ENCODE measurements around the gene CREB1.
"Not testable (repeated sequence)": the region's sequence is repeated elsewhere in the genome, so short reads cannot be mapped to it uniquely, and the experiment has no call there.

Gene CREB1

GRCh38 chr2:207619764-207620203 is 90.0 kb downstream of the CREB1 start:
- DNase-seq: peak; percentile 67

DNA sequence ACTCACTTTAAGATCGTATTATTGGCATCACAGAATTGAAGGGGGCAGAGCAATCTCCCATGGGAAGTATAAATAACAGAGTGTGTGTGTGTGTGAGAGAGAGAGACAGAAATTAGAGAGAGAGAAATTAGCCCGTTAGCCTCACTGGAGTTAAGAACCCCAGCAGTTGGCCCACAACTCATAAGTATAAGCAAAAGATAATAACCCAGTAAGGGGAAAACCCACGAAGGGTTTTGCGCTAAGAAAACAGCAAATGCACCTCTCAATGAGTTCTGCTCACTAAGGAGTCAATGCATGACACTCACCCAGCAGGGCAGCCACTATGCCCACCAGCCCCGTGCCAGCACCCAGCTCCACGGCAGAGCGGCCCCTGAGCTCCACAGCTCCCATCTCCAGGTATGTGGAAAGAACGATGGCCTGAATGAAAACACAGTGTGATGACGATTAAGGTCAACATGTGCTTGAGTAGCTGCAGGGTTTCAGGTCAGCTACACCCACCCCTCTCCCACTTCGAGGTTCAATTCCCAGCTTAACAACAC is 91.8 kb downstream of the CREB1 start:
- no peak for DNase-seq

GRCh38 chr2:207624185-207625013 is 94.6 kb downstream of the CREB1 start:
- peak; percentile 62 for DNase-seq

GRCh38 chr2:207625014-207625907 is 95.5 kb downstream of the CREB1 start, which contains the start of gene METTL21A:
TSS of gene METTL21A (minus strand) at chr2:207625394. CDS start at chr2:207624375, 1,019 bp downstream.
- peak; percentile 88 for DNase-seq

DNA sequence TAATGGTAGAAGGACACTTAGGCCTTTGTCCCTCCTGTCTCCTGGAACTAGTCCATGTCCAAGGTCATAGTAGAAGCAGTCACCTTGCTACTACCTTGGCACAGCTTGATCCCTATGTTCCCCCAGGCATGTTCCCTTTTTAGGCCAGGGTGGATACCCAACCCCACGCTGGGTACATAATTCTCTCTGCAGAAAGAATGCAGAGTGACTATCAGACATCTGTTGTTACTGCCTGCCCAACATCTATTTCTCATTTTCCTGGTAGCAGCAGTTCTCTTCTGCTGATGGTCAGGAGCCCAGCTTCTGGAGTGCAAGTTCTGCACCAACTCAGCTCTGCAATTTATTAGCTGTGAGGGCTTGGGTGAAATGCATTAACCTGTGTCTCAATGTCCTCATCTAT is 99.8 kb downstream of the CREB1 start:
- DNase-seq: no peak

GRCh38 chr2:207630491-207630890 is 100.7 kb downstream of the CREB1 start:
- DNase-seq: no peak

- DNase-seq: peak; percentile 61
These were observed 103.1 kb downstream of the CREB1 start for GRCh38 chr2:207632575-207633493.

DNA sequence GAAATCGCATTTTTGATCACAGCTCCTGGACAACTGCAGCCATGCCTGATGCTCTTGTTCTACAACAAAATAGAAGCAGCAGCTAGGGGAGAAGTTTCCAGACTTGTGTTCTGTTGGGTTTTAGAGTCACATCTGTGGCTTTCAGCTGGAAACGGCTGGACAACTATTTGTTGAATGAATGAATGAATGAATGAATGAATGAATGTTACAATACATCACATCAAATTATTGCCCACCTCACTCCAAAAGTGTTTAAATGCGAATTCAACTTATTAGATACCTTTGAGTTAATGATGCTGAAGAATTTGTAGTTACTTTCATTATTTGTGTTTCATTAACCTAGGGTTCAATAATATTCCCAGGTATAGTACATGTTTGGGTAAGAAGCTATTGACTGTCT is 103.9 kb downstream of the CREB1 start:
- no peak for DNase-seq

- no peak for DNase-seq
These were observed 105.9 kb downstream of the CREB1 start for GRCh38 chr2:207635468-207636200.

- not testable (repeated sequence) for DNase-seq
These were observed 109.5 kb downstream of the CREB1 start for GRCh38 chr2:207639288-207639687.

- no peak for DNase-seq
These were observed 110.4 kb downstream of the CREB1 start for GRCh38 chr2:207640160-207640559.

- DNase-seq: no peak
These were observed 110.9 kb downstream of the CREB1 start for GRCh38 chr2:207640661-207641060.

- no peak for DNase-seq
These were observed 114.1 kb downstream of the CREB1 start for GRCh38 chr2:207643892-207644291.

- DNase-seq: not testable (repeated sequence)
These were observed 116.8 kb downstream of the CREB1 start for GRCh38 chr2:207646582-207646981.
